ENCODE results near the gene KCNQ5.

DNA sequence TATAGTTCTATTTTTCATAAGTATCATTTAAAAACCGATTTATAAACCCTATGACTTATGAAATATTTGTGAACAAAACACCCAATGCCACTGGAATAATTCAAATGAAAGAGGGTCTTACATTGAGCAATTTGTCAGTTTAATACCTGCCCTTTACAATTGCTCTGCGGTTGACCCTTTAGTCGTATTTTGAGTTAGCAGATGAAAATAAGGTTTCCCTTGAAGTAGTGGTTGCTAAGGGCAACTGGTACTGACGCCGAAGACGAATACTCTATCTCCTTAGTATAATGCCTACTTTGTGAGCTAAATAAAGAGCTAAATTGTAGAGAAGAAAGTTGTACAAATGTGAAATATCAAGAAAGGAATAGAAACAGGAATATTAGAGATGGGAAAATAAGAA is 69.4 kb downstream of the KCNQ5 start:
- TF ChIP-seq, protein P1, sequence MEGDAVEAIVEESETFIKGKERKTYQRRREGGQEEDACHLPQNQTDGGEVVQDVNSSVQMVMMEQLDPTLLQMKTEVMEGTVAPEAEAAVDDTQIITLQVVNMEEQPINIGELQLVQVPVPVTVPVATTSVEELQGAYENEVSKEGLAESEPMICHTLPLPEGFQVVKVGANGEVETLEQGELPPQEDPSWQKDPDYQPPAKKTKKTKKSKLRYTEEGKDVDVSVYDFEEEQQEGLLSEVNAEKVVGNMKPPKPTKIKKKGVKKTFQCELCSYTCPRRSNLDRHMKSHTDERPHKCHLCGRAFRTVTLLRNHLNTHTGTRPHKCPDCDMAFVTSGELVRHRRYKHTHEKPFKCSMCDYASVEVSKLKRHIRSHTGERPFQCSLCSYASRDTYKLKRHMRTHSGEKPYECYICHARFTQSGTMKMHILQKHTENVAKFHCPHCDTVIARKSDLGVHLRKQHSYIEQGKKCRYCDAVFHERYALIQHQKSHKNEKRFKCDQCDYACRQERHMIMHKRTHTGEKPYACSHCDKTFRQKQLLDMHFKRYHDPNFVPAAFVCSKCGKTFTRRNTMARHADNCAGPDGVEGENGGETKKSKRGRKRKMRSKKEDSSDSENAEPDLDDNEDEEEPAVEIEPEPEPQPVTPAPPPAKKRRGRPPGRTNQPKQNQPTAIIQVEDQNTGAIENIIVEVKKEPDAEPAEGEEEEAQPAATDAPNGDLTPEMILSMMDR (IDR thresholded peaks at IDR 0.05), result no peak
- no peak for TF ChIP-seq POLR2A (IDR thresholded peaks at IDR 0.05)
